HG03095 (cell line): ENCODE results near the gene SHISA3.

Source experiments
- ATAC-seq: cut with Tn5 transposase; IDR thresholded peaks from one replicate; pipeline ENCODE4 v1.9.1; 2021; ENCODE audit warnings: moderate library complexity; ENCODE audit not compliant: unreplicated experiment

Gene SHISA3

DNA sequence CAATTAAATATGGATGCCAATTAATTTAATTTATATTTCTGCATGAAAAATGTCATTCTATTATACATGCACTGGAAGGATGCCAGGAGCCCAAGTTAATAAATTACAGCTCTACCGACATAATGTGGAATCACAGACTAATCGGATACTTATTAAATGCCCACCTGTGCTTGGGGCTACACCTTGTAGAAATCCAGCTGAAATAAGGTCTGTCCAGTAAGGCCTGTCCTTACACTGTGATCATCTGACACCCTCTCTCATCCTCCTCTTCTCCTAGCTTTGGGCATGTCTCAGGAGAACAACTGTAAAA is 6.0 kb upstream of the SHISA3 start:
- no peak for ATAC-seq

DNA sequence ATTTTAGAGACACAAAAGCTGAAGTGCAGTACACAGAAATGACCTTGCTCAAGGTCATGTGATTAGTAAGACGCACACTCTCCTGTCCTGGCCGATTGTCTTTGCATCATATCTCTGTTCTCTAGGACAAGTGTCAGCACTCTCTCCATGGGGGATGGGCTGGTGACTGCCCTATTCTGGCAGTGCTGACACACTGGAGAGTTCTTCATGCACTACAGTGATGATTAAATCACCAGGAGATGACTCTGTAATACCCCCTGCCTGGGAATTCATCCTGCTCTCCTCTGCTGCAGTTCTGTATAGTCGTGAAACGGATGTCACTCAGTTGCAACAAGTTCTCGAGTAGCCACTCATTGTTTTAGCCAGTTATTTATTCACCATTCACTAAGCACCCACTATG is 5.3 kb upstream of the SHISA3 start:
- ATAC-seq, result no peak

DNA sequence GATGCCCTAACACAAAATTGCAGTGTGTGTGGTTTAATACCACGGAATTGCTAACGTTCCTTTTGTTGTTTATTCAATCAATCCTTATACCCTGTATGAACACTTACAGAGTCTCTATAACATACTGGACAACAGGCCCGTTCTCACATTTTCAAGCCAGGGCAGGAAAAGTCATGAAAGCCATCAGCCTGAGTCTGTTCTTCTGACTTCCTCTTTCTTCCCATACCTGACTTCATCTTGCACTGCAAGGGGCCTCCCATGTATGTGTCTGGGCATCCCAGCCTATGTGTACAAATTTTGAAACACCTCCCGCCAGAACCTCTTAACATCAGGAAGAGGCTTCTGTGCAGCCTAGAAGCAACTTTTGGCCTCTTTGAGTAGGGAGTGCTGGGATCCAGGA is 4.9 kb upstream of the SHISA3 start:
- ATAC-seq, result no peak

DNA sequence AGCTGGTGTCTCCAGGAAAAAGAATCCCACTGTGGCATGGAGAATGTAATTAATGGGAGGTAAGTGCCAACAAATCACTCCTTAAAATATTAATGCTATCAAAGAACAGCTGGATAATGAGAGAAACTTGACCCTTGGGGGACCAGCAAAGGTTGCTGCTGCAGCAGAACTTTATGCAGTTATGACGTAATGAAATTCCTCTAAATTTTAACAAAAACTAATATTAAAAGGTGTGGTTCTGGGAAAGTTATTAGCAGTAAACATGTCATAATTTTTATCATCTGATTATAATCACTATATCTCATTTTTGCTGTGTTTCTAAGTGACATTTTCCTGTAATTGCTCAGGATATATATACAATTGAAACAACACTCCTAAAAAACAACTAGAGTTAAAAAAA is 1.7 kb upstream of the SHISA3 start:
- ATAC-seq, result no peak

DNA sequence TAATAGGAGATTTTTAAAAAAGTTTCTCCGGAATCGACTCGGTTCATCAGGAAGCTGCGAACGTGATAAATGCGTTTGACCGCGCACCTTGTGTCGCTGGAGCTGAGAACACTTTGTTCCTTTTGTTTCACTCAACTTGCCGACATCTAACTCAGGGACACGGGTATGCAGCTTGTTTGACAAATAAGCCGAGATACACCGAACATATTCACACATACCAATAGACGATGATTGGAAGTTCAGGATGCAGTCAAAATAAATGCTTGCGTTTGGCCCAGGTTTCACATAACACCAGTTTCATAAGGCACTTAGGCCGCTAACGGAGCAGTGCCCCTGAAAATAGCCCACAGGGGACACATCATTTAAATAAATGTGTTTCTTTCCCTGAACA is 932 bp upstream of the SHISA3 start:
- no peak for ATAC-seq

DNA sequence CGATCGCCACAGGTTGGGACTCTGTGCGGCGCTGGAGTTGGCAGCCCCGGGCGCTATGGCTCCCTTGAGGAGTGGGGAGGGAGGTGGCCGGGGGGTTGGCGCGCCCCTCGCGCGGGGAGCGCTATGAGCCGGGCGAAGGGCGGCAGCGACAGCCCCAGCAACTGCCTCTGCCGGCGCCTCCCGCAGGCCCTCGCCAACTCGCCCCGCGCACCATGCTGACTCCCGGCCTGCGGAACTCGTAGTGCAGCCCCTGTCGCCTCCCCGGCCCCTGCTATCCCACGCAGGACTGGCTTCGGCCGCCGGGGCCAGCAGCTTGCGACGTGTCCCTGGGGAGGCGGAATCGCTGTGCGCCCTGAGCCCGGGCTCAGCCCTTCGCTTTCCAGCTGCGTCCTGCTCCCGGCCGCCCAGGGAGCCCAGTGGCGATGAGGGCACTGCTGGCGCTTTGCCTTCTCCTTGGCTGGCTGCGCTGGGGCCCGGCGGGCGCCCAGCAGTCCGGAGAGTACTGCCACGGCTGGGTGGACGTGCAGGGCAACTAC is 415 bp downstream of the SHISA3 start:
- peak; percentile 24 for ATAC-seq

DNA sequence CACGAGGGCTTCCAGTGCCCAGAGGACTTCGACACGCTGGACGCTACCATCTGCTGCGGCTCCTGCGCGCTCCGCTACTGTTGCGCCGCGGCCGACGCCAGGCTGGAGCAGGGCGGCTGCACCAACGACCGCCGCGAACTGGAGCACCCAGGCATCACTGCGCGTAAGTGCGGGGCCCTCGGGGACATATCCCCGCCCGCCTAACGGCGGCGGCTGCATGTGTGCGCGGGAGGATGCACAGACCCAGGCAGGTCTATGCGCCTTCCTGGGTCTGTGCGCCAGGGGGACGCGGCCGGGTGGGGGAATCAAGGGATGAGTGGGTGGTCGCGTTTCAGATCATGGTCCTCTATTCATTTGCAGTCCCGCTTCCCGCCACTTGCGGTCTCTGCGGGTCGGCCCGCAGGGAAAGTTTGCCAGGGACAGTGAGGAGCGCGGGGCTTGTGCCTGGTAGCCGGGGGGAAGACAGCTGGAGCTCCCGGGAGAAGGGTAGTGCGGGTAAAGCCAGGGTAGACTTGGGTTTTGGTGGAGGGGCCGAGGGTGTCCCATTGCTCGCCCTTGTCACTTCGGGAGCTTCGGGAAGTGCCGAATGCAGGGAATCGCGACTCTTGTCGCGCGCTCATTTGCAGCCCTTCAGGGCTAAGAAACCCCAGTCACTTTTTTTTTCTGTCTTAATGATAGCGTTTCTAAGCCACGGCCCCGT is 1.0 kb downstream of the SHISA3 start:
- ATAC-seq, result peak; percentile 37

DNA sequence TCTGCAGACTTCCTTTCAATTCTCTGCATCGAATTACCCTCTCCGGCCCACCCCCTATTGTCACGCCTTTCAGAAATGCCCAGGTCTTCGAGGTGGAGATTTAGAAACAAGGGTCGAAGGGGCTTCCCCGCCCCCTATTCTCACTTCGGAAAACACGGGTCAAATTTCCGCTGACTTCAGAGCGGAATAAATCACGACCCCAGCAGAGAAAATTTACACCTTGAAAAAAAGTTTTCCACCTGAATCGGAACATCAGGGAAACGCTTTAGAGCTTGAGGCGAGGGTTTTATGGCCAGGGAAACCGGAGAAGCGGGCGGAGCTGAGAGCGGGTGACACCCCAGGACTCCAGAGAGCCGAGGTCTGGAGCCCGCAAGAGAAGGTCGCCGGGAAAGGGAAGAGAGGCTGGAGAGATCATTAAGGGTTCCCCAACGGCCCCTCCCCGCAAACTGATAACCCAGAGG is 1.6 kb downstream of the SHISA3 start:
- ATAC-seq, result no peak

DNA sequence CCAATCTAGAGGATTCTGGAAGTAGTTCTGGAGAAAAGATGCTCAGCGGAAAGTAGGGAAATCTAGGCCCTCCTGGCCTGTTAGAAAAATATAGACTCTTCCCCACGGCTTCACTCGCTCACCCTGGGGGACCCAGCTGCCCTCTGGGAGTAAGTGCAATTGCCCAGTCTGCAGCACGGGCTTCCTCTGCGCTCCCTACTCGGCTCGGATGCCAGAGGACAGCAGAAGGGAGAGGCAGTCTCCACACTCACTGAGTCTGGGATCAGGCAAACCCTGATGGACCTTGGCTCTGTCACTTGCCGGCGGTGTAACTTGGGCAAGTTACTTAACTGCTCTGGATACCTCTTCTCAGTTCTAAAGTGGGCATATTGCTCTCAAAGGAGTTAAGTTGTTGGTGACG is 2.1 kb downstream of the SHISA3 start:
- ATAC-seq, result no peak

DNA sequence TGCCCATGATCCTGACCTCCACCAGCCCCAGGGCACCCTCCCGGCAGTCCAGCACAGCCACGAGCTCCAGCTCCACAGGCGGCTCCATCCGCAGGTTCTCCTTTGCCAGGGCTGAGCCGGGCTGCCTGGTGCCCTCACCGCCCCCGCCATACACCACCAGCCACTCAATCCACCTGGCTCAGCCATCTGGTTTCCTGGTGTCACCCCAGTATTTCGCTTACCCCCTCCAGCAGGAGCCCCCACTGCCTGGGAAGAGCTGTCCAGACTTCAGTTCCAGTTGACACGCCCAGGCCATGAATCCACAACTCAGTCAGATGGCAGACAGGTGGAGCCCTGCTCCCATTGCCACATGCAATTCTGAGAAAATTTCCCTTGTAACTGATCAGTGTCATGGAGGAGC is 3.9 kb downstream of the SHISA3 start:
- ATAC-seq, result no peak

DNA sequence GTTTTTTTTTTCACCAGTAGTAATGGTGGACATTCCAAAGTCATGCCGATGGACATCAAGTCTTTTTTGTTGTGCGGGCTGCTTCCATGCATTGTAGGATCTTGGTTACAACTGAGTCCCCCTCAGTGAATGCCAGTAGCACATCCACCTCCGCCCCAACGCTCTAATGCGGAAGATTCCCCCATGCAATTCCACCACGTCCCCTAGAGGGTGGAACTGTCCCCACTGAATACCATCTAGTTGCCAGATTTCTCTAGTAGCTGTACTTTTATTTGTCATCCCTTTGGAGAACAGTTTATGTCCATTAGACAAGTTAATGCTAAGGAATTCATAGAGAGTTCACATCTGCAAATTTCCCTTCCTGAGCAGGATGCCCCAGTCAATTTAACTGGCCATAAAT is 6.7 kb downstream of the SHISA3 start:
- no peak for ATAC-seq

DNA sequence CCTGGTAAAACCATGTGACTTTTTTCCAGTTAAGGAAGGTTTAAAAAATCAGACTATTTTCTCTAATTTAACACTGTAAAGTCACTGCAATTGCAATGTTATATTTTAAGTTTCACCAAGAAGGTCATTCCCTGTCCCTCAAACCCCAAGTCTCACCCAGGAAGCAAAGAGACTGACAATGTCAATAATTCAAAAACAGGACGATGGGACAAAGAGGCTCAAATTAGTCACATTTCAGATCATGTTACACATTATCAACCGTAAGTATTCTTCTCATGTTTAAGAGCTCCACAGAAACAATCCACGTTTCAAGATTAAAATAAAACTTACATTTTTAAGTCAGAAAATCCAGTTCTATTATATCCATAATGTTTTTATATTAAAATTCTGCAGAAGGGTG is 13.2 kb downstream of the SHISA3 start:
- no peak for ATAC-seq

DNA sequence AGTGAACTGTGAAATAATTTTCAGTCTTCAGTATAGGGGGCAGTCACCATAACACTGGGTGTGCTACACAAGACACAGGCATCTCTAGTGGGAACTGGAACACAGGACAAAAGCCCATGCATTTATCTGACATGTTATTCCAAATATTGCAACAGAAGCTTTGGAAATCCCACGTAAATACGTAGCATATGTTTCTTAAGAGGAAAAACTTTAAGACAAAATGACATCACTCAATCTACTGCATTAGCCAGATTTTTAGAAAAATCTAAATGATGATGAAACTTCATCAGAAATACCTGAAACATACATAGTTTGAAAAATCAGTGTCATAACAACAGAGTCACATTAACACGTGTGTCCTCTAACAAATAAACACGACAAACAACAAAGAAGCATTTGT is 14.5 kb downstream of the SHISA3 start:
- ATAC-seq, result no peak

DNA sequence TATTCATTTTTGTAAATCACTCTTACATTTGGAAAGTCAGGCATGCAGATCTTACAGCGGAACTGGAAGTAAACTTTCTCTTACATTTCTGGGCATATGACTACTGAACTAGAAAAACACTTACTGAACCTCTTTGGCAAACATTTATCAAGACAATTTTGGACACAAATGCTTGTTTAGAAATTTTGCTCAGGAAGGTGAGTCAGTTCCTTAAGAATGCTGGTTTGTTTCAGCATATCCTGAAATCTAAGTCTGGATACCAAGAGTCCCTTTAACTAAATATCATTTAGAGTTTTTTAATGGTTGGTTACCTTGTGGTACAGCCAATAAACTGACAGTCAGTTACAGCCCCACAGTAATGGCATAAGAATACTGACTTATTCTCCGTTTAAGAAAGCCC is 15.0 kb downstream of the SHISA3 start:
- no peak for ATAC-seq

DNA sequence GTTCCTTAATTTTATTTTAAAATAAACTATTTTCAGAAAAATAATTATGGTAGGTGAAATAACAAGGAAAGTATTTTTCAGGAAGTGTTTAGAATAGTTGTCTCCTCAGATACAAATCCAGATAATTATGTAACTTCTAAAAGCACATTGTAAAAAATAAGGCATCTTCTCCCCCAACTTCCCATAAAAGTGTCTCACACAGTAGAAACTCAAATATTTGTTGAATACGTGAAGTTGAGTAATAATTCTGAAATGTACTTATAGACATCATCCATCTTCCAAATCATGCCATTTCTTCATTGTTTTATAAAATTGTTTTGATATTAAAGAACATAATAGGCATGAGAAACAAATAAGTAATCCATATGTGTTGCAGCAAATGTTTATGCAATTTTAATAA is 18.0 kb downstream of the SHISA3 start:
- no peak for ATAC-seq

DNA sequence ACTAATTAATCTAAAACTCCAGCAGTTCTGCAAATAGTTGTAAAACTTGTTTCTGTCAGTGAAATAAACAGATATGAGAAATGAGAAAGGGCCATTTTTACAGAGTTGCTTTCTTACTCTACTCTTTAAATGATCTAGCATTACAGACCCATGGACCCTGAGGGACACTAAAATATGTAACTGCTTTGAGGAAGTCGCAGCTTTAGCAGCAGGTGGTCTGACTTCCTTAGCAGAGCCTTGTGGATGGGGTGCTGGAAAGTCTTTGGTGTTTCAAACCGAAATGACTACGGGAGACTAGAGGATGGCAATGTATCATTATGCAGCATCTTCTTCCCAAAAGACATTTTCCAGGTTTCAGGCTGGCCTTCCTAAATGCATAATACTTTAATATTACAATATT is 18.7 kb downstream of the SHISA3 start:
- no peak for ATAC-seq

DNA sequence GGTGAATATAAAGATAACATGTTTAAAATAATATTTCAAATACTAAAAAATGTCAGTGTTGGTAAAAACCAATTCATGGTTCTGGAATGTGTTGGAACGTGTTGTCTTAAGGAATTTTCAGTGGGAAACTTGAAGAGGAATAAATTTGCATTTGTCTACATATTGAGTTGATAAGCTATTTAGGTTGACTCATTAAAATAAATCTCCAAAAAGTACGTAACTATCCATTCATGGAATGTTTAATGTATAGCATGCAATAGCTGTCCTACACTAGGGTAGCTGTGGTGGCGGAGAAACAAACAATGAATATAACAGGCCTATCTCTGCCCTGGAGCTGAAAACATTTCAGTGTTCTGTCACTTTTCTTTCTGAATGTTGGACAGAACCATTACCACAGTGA is 20.3 kb downstream of the SHISA3 start:
- no peak for ATAC-seq

DNA sequence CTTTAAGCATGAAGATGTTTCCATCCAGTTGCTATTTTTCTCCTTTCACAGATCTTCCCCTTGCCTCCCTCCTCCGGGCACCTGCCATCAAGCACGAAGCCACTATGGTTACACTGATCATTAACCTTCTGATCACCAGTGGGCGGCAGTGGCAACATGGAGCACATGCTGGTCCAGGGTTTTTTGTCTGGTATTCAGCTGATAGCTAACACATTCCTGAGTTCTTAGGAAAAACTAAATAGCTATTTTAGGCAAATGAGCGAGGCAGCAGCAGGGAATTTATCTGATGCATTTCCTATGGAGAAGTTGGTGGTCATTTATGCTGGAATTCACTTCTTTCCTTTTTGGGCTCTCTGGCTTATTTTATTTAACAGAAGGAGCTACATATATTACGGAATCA is 22.9 kb downstream of the SHISA3 start:
- ATAC-seq, result no peak

DNA sequence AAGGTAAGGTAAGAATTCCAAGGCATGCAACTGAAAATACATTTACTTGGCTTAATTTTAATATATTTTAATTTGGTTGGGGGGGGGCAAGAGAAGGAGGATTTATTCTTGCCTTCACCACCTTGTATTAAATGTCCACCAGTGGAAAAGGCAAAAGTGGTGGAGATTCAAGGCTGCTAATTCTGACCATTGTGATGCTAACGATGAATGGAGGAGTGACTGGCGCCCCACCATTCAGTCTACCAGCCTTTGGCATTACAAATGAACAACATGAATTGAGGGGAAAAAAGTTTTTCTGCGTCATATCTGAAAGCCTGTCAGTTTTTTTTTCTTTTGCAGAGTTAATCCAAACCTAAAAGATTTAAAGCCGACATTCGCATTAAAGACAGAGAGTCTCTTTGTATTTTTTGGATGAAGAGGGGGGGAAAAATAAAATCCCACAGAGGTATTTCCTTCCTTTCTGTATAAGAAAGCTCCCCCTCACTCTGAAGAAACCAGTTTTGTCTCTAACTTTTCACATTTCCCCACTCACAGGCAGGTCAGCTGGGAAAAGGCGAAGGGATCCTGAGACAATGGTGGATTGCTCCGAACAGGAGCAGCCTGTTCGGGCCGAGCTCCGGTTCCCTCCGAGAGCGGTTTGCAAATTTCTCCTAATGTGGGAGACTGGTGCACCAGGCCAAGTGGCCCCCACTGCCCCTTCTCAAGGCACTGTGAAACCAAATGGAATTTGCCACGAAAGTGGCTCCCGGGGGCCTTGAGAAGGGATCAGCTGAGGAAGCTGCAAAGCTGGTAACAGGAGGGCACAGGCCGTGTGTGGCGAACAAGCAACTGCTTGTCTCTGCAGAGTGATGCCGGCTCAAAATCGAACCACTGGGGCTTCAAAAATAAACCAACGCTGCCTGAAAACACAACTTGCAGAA is 28.1 kb downstream of the SHISA3 start:
- no peak for ATAC-seq

DNA sequence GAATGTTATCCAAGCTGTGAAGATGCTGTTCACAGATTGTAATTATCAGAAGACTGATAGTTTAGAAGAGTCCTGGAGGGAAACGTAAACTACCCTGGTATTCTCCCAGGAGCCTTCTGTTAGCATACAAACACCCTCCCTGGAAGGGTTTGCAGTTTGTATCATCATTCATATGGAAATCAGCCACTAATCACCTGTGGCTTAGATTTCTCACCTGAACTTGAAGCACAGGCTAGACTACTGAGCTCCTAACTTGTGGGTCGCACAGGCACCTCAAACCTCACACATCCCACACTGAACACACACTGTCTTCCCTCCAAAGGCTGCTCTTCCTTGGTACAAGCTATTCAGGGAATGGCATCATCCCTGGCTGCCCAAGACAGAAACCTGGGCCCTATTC is 30.7 kb downstream of the SHISA3 start:
- no peak for ATAC-seq

DNA sequence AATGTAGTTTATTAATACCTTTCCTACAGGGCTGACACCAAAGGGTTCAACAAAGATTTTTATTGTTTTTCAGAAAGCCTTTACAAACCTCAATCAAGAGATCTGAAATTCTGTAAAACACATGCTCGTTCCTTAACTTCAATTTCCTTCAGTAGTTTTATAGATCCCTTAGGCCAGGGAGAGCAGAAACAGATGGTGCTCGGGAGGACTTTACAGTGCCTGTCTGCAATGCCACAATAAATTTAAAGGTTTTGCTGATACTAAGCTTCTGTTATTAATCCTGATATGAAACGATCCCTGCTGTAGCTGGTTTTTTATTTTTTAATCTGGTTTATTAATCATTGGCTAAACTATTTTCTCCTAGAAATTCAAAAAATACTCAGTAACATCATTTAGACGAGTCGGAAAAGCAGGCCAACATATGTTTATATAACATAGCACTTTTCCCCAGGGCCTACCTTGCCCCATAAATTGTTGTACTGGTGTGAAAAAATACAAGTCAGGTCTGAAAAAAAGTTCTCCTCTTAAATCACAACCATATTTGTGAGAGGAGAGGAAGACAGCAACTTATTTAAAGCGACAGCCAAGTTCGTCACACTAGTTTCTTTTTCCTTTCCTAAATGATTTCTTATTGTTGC is 39.8 kb downstream of the SHISA3 start:
- ATAC-seq, result no peak

DNA sequence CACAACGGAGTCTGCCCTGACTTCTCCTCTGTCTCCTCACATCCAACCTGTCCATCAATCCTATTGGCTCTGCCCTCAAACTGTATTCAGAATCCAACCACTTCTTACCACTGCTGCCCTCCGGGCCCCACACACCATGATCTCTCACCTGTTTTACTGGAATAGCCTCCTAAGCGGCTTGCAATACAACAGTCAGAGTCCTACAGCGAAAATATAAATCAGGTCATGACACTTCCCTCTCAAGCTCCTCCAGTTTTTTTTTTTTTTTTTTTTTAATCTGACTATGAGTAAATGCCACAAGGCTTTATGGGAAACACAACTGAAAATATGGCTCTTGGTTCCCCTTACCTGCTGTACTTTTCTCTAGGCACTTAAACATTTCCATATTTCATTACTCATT is 42.8 kb downstream of the SHISA3 start:
- no peak for ATAC-seq
